ENCODE measurements around the gene NLRP12. TPM values are rescaled to one million over a fixed set of nuclear protein-coding genes. Genes with fewer than 3 reads are reported as not detected.
"Not testable (repeated sequence)": the region's sequence is repeated elsewhere in the genome, so short reads cannot be mapped to it uniquely, and the experiment has no call there.

The NLRP12 gene
- total RNA-seq, 2 donors from 2014 or later: not detected

DNA sequence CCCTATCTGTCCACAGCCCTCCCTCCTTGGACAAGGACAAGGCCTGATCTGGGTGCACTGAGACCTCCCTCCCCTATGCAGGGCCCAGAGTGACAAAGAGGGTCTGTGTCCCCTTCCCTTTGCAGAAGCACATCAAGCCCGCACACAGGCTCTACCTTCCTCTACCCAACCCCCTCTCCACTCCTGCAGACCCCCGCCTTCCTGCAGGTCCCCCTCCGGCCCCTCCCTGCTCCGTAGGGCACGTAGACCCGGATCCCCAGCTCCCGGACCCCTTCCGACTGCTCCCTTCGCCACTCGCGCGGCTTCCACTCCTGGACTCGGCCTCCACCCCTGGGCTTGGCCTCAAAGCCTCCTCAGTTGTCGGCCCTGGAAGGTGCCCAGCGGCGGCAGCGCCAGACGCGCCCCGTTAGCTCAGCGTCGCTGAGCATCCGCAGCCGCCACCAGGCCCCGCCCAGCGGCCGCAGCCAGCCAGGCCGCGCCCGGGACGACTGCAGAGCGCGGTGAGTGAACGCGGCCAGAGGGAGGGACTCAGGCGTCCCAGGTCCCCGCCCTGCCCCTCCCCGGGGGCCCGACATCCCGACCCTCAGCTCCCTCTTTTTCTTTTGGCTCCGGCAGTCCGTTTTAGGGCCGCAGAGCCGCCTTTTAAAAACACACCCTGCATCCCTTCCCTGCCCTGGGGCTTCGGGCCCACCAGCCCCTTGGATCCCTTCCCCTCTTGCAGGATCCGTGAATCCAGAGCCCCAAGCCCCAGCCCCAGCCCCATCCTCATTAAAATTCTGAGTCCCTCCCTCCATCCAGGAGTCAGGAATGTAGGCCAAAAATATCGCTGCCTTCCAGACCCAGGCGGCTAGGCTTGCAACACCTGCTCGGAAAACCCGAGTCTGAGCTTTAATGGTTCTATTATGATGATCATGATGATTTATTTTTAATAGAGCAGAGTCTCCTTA, 42.1 kb upstream of the NLRP12 start:
- ATAC-seq (replicated peaks in 1 of 2) (peak; percentile 31 to 45), DNase-seq (peak; percentile 73 to 79)
- H3K4me1 Mint-ChIP-seq (ENCODE audit: low read depth): peaks cover 40% of the 10 kb centered on the region
- H3K9me3 Mint-ChIP-seq: no peaks in the 10 kb centered on the region
- H3K36me3 Mint-ChIP-seq (ENCODE audit: insufficient read depth in 2 of 2): peaks cover 1 to 4% of the 10 kb centered on the region in 2 donors
- H3K27ac Mint-ChIP-seq: peak overlapping the region; percentile 66
- H3K27me3 Mint-ChIP-seq (ENCODE audit: low read depth): no peaks in the 10 kb centered on the region
- H3K4me3 Mint-ChIP-seq: peak overlapping the region; percentile 96

DNA sequence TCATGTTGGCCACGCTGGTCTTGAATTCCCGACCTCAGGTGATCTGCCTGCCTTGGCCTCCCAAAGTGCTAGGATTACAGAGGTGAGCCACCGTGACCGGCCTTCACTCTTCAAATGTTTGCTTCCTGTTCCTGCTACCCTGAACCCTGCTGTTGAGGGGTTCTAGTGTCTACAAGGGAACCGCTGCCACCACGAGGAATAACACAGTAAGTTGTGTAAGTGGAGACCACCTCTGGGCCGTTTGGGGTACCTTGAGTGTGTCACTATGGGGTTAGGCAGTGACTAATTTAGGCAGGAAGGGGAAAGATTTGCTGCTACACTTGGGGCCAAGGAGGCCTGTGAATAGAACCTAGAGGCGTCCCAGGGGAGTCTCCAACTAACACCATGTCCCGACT, 41.4 kb upstream of the NLRP12 start:
- Mint-ChIP-seq H3K27me3 (ENCODE audit: low read depth) (no peaks in the 10 kb centered on the region), H3K27ac (no peak overlapping the region)
- DNase-seq: no peak

DNA sequence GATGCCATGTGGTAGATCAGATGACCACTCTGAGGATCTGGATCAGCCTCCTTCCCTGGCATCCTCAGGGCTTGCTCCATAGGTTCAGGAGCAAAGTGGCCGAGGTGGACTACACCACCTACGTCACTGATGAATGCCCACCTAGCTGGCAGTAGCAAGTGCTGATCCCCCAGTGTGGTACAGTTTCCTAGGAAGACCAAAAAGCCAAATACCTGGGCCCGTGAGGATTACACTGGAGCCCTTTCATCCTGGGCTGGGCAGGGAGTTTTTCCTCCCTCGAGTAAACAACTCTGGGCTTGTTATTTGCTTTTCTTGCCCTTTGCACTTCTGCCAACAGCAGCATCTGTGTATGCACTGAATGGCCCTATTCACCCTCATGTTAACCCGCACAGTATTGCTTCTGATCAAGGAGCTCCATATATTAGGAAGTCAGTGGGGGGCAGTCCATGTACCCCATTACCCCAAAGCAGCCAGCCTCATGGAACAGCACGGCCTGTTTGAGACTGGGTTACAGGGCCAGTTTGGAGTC, 40.3 kb upstream of the NLRP12 start:
- Mint-ChIP-seq H3K27ac (no peak overlapping the region), H3K4me1 (ENCODE audit: low read depth) (peaks cover 31% of the 10 kb centered on the region)
- ATAC-seq (replicated peaks in 1 of 2): no peak

More for the DNA sequence above, 41.4 kb upstream of the NLRP12 start:
- peaks cover 34% of the 10 kb centered on the region for H3K4me1 Mint-ChIP-seq (ENCODE audit: low read depth)
- H3K9me3 Mint-ChIP-seq: no peaks in the 10 kb centered on the region
- H3K4me3 Mint-ChIP-seq: peak overlapping the region; percentile 96
- peaks cover 1 to 3% of the 10 kb centered on the region in 2 donors for H3K36me3 Mint-ChIP-seq (ENCODE audit: insufficient read depth in 2 of 2)
- no peak for ATAC-seq (replicated peaks in 1 of 2)

DNA sequence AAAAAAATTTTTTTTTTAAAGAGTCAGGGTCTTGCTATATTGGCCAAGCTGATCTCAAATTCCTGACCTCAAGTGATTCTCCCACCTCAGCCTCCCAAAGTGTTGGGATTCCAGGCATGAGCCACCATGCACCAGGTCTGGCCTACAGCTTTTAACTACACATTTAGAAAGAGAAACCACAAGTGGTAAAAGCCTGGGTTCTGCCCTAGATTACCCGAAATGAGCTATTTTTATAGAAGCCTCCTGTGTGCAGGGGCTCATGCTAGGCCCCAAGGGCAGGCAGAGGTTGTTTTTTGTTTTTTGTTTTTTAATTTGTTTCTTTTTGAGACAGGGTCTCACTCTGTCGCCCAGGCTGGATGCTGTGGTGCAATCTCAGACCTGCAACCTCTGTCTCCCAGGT, 29.6 kb upstream of the NLRP12 start:
- peak in 1 of 2 donors; percentile 52 for ATAC-seq (replicated peaks in 1 of 2)
- Mint-ChIP-seq H3K36me3 (ENCODE audit: insufficient read depth in 2 of 2) (no peaks in the 10 kb centered on the region), H3K4me3 (no peak overlapping the region), H3K4me1 (ENCODE audit: low read depth) (peaks cover 9% of the 10 kb centered on the region), H3K9me3 (no peaks in the 10 kb centered on the region), H3K27me3 (ENCODE audit: low read depth) (peaks cover 20% of the 10 kb centered on the region), H3K27ac (no peak overlapping the region)
- DNase-seq: no peak

More for the DNA sequence above, 40.3 kb upstream of the NLRP12 start:
- H3K9me3 Mint-ChIP-seq: no peaks in the 10 kb centered on the region
- H3K36me3 Mint-ChIP-seq (ENCODE audit: insufficient read depth in 2 of 2): peaks cover 1 to 2% of the 10 kb centered on the region in 2 donors
- H3K4me3 Mint-ChIP-seq: no peak overlapping the region
- no peak for DNase-seq
- H3K27me3 Mint-ChIP-seq (ENCODE audit: low read depth): no peaks in the 10 kb centered on the region

DNA sequence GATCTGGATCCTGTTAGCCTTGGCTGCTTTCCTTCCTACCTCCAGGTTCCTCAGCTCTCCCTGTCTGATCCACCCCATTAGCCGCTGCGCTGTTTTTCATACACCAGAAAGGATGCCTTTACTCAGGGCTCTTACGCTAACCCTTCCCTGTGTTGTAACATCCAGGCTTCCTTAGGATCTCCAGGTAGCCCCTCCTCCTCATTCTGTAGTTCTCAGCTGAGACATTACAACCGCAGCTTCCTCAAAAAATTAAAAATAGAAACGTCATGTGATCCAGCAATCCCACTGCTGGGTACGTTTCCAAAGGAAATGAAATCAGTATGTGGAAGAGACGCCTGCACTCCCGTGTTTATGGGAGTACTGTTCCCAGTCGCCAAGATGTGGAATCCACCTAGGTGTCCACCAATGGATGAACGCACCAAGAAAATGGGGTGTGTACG, 25.1 kb upstream of the NLRP12 start:
- Mint-ChIP-seq H3K4me1 (ENCODE audit: low read depth) (peaks cover 9% of the 10 kb centered on the region), H3K4me3 (no peak overlapping the region), H3K27me3 (ENCODE audit: low read depth) (peaks cover 32% of the 10 kb centered on the region), H3K27ac (no peak overlapping the region), H3K36me3 (ENCODE audit: insufficient read depth in 2 of 2) (peaks cover 0 to 1% of the 10 kb centered on the region in 2 donors), H3K9me3 (no peaks in the 10 kb centered on the region)
- ATAC-seq (replicated peaks in 1 of 2) (no peak), DNase-seq (no peak)

DNA sequence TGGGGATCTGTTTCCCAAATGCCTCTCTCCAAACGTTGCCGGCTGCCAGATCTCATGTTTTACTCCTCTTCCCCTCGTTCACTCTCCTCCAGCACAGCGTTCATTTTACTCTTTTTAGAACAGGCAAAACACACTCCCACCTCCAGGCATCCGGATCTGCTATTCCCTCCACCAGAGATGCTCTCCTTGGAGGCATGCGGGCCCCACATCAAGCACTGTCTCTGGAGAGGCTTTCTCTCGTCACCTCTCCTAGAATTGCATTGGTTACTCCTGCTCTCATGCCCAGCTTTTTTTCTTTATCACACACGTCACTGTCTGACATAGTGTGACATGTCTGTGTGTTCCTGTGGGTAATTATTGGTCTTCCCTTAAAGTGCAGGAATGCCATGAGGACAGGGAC, 23.4 kb upstream of the NLRP12 start:
- H3K4me1 Mint-ChIP-seq (ENCODE audit: low read depth): peaks cover 4% of the 10 kb centered on the region
- ATAC-seq (replicated peaks in 1 of 2) (no peak), DNase-seq (no peak)
- H3K9me3 Mint-ChIP-seq: no peaks in the 10 kb centered on the region
- no peak overlapping the region for H3K4me3 Mint-ChIP-seq
- H3K36me3 Mint-ChIP-seq (ENCODE audit: insufficient read depth in 2 of 2): peaks cover 0 to 1% of the 10 kb centered on the region in 2 donors
- peaks cover 27% of the 10 kb centered on the region for H3K27me3 Mint-ChIP-seq (ENCODE audit: low read depth)
- no peak overlapping the region for H3K27ac Mint-ChIP-seq

DNA sequence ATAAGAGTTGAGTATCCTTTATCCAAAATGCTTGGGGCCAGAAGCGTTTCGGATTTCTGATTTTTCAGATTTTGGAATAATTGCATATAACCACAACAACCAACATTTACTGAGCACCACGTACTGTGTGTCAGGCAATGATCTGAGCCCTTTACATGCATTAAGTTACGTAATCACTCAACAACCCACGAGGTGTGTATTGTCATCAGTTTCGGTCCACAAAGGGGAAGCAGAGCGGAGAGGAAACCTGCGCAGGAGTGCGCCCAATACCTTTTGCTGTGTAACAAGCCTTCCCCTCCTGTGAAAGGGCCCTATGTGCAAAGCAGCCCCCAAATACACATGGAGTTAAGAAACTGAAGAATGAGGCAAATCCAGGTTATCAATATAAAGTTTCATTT, 20.7 kb upstream of the NLRP12 start:
- DNase-seq: no peak
- no peak for ATAC-seq (replicated peaks in 1 of 2)
- Mint-ChIP-seq H3K4me1 (ENCODE audit: low read depth) (peaks cover 8% of the 10 kb centered on the region), H3K27ac (no peak overlapping the region), H3K9me3 (no peaks in the 10 kb centered on the region), H3K27me3 (ENCODE audit: low read depth) (peaks cover 23% of the 10 kb centered on the region), H3K4me3 (no peak overlapping the region), H3K36me3 (ENCODE audit: insufficient read depth in 2 of 2) (peaks cover 0 to 1% of the 10 kb centered on the region in 2 donors)

DNA sequence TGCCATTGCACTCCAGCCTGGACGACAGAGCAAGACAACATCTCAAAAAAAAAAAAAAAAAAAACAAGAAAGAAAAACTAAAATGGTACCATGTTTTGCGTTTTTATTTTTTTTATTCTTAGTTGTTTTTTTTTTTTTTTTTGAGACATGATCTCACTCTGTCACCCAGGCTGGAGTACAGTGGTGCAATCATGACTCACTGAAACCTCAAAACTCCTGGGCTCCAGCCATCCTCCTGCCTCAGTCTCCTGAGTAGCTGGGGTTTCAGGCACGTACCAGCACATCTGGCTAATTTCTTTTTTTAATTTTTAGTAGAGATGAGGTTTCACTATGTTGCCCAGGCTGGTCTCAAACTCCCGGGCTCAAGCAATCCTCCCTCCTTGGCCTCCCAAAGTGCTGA, 16.8 kb upstream of the NLRP12 start:
- not testable (repeated sequence) for H3K9me3 Mint-ChIP-seq; ATAC-seq (replicated peaks in 1 of 2); H3K27me3 Mint-ChIP-seq (ENCODE audit: low read depth); H3K4me1 Mint-ChIP-seq (ENCODE audit: low read depth); H3K4me3 Mint-ChIP-seq; H3K36me3 Mint-ChIP-seq (ENCODE audit: insufficient read depth in 2 of 2); DNase-seq; H3K27ac Mint-ChIP-seq

DNA sequence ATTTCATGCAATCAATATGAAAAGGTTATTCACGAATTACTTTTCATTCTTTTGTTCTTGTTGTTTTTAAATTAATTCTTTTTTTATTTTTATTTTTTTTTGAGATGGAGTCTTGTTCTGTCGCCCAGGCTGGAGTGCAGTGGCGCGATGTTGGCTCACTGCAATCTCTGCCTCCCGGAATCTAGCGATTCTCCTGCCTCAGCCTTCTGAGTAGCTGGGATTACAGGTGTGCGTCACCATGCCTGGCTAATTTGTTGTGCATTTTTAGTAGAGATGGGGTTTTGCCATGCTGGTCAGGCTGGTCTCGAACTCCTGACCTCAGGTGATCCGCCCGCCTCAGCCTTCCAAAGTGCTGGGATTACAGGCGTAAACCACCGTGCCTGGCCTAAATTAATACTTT, 16.1 kb upstream of the NLRP12 start:
- ATAC-seq (replicated peaks in 1 of 2): not testable (repeated sequence)

DNA sequence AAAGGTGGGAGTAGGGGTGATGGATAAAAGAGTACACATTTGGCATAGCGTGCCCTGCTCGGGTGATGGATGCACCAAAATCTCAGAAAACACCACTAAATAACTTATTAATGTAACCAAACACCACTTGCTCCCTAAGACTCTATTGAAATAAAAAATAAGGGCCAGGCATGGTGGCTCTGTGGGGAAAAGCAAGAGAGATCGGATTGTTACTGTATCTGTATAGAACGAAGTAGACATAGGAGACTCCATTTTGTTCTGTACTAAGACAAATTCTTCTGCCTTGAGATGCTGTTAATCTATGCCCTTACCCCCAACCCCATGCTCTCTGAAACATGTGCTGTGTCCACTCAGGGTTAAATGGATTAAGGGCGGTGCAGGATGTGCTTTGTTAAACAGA, 14.3 kb upstream of the NLRP12 start:
- not testable (repeated sequence) for H3K4me1 Mint-ChIP-seq (ENCODE audit: low read depth); H3K36me3 Mint-ChIP-seq (ENCODE audit: insufficient read depth in 2 of 2); H3K4me3 Mint-ChIP-seq; DNase-seq; ATAC-seq (replicated peaks in 1 of 2); H3K9me3 Mint-ChIP-seq; H3K27ac Mint-ChIP-seq
- peaks cover 20% of the 10 kb centered on the region for H3K27me3 Mint-ChIP-seq (ENCODE audit: low read depth)

More for the DNA sequence above, 16.1 kb upstream of the NLRP12 start:
- H3K27ac Mint-ChIP-seq; H3K27me3 Mint-ChIP-seq (ENCODE audit: low read depth); DNase-seq; H3K4me3 Mint-ChIP-seq; H3K9me3 Mint-ChIP-seq; H3K36me3 Mint-ChIP-seq (ENCODE audit: insufficient read depth in 2 of 2); H3K4me1 Mint-ChIP-seq (ENCODE audit: low read depth): not testable (repeated sequence)

DNA sequence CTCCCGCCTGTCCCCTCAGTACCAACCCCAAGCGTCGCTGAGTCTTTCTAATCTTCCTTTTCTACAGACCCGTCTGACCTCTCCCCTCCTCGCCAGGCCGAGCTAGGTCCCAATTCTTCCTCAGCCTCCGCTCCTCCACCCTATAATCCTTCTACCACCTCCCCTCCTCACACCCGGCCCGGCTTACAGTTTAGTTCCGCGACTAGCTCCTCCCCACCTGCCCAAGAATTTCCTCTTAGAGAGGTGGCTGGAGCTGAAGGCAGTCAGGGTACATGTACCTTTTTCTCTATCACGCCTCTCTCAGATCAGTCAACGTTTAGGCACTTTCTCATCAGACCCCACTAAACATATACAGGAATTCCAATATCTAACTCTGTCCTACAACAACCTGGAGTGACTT, 8.7 kb upstream of the NLRP12 start:
- ATAC-seq (replicated peaks in 1 of 2); H3K36me3 Mint-ChIP-seq (ENCODE audit: insufficient read depth in 2 of 2); H3K4me1 Mint-ChIP-seq (ENCODE audit: low read depth); DNase-seq; H3K4me3 Mint-ChIP-seq; H3K27ac Mint-ChIP-seq; H3K9me3 Mint-ChIP-seq: not testable (repeated sequence)
- peaks cover 53% of the 10 kb centered on the region for H3K27me3 Mint-ChIP-seq (ENCODE audit: low read depth)

DNA sequence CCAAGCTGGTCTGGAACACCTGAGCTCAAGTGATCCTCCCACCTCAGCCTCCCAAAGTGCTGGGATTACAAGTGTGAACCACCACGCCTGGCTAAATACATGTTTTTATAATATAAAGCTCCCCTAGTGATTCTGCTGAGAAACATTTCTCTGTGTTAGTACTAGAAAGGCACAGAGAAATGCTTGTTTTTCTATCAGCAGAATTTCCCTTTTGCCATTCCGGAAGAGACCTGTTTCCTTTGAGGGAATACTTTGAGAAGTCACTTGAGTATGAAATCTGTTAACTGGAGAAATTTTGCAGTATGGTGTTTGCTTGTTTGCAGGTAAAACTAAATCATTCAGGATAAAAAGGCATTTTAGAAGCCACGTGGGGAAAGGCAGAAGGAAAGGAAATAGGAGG, 4.4 kb upstream of the NLRP12 start:
- no peaks in the 10 kb centered on the region for H3K9me3 Mint-ChIP-seq
- H3K27me3 Mint-ChIP-seq (ENCODE audit: low read depth): peaks cover 46% of the 10 kb centered on the region
- no peak overlapping the region for H3K4me3 Mint-ChIP-seq
- DNase-seq (no peak), ATAC-seq (replicated peaks in 1 of 2) (no peak)
- no peaks in the 10 kb centered on the region for H3K36me3 Mint-ChIP-seq (ENCODE audit: insufficient read depth in 2 of 2)
- H3K27ac Mint-ChIP-seq: no peak overlapping the region
- peaks cover 7% of the 10 kb centered on the region for H3K4me1 Mint-ChIP-seq (ENCODE audit: low read depth)

DNA sequence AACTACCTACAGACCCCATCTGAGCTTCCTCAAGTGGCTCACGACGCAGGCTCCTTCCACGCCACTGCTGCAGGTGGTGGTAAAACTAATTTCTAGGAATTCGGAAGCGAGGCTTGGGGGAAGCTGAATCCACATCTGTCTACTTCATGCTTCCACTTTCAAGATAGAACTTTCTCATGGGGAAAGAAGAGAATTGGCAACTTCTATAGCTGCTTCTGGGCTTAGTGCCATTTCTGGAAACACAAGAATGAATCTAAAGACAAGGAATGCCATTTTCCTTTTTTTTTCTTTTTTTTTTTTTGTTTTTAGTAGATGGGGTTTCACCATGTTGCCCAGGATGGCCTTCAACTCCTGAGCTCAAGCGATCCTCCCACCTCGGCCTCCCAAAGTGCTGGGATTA, 2.8 kb upstream of the NLRP12 start:
- Mint-ChIP-seq H3K27me3 (ENCODE audit: low read depth) (peaks cover 30% of the 10 kb centered on the region), H3K27ac (no peak overlapping the region)
- DNase-seq: no peak

More for the DNA sequence above, 2.8 kb upstream of the NLRP12 start:
- Mint-ChIP-seq H3K9me3 (no peaks in the 10 kb centered on the region), H3K4me3 (no peak overlapping the region), H3K4me1 (ENCODE audit: low read depth) (peaks cover 3% of the 10 kb centered on the region), H3K36me3 (ENCODE audit: insufficient read depth in 2 of 2) (no peaks in the 10 kb centered on the region)
- no peak for ATAC-seq (replicated peaks in 1 of 2)
